Muscle of leg (tissue), 11 donors: Measurements from ENCODE around the gene EML1. TPM values are rescaled to one million over a fixed set of nuclear protein-coding genes. Genes with fewer than 3 reads are reported as not detected.
A peak's percentile ranks its signal among the peaks of the same experiment; 100 is the strongest.

Experiments used
- DNase-seq: peaks from one replicate; pipeline ENCODE4 v3.0.0; 2013
- H3K27ac ChIP-seq: one replicate; pipeline ENCODE4 v1.5.1; 2013; ENCODE audit warnings: mild to moderate bottlenecking, low read length, control low read depth
- H3K27me3 ChIP-seq: one replicate; pipeline ENCODE4 v1.6.1; 2013; ENCODE audit warnings: low read length; ENCODE audit not compliant: control insufficient read depth, insufficient read depth
- H3K36me3 ChIP-seq: one replicate; pipeline ENCODE4 v1.6.1; 2013; ENCODE audit warnings: low read length; ENCODE audit not compliant: control insufficient read depth, insufficient read depth
- H3K4me1 ChIP-seq: one replicate; pipeline ENCODE4 v1.6.1; 2013; ENCODE audit warnings: low read length; ENCODE audit not compliant: control insufficient read depth, insufficient read depth
- H3K4me3 ChIP-seq: one replicate; pipeline ENCODE4 v1.5.1; 2013; ENCODE audit warnings: low read length, control low read depth
- H3K9me3 ChIP-seq: replicated peaks from 2 replicates; pipeline ENCODE4 v1.6.1; 2013; ENCODE audit warnings: low read depth, low read length; ENCODE audit not compliant: control insufficient read depth
- WGBS: methylation state at CpG from one replicate; pipeline ENCODE4 v1.1.5; 2013; ENCODE audit warnings: missing lambda C conversion rate; ENCODE audit not compliant: insufficient coverage; 5-methylcytosine and 5-hydroxymethylcytosine counted together
- polyA plus RNA-seq, 8 donors: library from polyadenylated mRNA; unstranded; fragments of 120-200 nt; gene quantifications; one replicate each; pipeline versions ENCODE4 v1.2.1 to v1.2.3, GENCODE V29; 2013; ENCODE audit warnings: inconsistent platforms in 1 of 8, low replicate concordance in 1 of 8; ENCODE audit not compliant: insufficient read length in 8 of 8, insufficient read depth in 1 of 8
- total RNA-seq: library from RNA; stranded (reverse); fragments of 120-200 nt; gene quantifications from one replicate; pipeline ENCODE4 v1.2.4, GENCODE V29; 2013

The EML1 gene
- total and polyA plus RNA-seq, 9 donors = 24.3 to 51.2 (median 42.2) TPM

DNA sequence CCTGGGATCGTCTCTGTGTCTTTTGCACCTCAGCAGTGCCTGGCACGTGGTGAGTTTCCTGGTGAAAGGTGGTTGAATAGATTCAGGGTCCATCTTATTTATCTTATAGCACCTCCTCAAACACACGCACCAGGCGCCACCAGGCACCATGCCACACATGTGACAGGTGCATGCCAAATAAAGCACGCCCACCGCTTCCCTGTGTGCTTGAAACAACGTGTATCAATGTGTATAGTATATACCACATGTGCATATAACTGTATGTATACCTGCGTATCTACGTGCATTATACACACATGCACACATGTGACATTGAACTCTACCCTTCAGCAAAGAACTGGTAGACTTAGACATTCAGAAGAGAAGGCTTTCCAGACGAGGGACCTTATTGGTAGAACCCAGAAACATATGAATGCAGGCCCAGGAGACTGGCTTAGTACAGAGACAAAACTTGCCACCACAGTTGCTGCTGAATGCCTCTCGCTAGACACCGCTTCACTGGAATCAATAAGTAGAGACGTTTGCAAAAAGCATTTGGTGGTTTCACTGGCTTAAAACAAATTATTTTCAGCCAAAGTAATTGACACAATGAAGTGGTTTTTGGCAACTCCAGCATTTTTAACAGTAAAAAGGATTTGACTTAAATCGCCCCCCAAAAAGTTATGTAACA, 10.0 kb downstream of the EML1 start:
- no peak overlapping the region for H3K4me3 ChIP-seq
- H3K27me3 ChIP-seq = no peaks in the 10 kb centered on the region
- WGBS = 68% methylated on average over 2 of the region's 14 CpGs
- H3K9me3 ChIP-seq = no peaks in the 10 kb centered on the region
- H3K36me3 ChIP-seq = no peaks in the 10 kb centered on the region
- H3K4me1 ChIP-seq = peaks cover 27% of the 10 kb centered on the region
- peak overlapping the region; percentile 37 for H3K27ac ChIP-seq
- no peak for DNase-seq

DNA sequence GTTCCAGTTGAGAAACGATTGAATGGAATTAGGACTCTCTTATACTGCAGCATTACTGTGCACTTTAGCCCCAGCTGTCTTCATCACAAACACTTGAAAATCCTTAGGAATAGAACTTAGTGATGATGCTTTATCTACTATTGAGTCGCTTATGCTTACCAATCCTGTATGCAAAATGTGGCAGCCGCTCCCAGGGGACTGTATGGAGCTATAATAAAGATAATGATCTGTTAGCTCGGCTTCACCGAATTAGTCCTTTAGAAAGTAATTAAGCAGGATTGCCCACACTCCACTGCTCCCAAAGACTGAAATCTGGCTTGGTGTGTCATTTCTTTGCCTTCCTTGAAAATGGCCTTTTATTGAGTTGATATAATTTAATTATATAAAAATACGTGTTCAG, 10.6 kb downstream of the EML1 start:
- Histone ChIP-seq H3K27me3 (no peaks in the 10 kb centered on the region), H3K36me3 (no peaks in the 10 kb centered on the region), H3K9me3 (no peaks in the 10 kb centered on the region), H3K4me3 (no peak overlapping the region), H3K27ac (no peak overlapping the region), H3K4me1 (peaks cover 27% of the 10 kb centered on the region)
- no CpG with 5 or more reads among the region's 6 CpGs for WGBS
- no peak for DNase-seq

DNA sequence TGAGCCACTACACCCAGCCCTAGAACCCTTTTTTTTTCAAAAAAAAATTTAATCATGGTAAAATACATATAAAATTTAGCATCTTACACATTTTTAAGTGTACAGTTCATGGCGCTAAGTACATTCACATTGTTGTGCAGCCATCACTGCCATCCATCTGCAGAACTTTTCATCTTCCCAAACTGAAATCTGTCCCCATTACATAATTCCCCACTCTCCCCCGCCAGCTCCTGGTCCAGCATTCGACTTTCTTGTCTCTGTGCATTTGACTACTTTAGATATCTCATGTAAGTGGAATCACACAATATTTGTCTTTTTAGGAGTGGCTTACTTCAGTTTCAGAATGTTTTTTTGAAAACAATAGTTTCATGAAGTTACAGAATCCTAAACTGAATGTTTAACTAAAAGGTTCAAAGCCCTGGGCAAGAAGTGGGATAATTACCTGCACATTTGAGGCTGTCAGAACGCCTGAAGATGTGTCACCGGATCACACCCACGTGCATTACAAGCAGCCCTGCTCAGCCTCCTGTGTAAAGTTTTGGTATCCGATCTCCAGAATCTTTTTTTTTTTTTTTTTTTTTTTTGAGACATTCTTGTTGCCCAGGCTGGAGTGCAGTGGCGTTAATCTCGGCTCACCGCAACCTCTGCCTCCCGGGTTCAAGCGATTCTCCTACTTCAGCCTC, 12.7 kb downstream of the EML1 start:
- Histone ChIP-seq H3K36me3 (no peaks in the 10 kb centered on the region), H3K4me1 (peaks cover 37% of the 10 kb centered on the region), H3K27me3 (no peaks in the 10 kb centered on the region), H3K9me3 (no peaks in the 10 kb centered on the region), H3K27ac (no peak overlapping the region), H3K4me3 (no peak overlapping the region)
- WGBS = 53% methylated on average over 2 of the region's 12 CpGs
- no peak for DNase-seq

DNA sequence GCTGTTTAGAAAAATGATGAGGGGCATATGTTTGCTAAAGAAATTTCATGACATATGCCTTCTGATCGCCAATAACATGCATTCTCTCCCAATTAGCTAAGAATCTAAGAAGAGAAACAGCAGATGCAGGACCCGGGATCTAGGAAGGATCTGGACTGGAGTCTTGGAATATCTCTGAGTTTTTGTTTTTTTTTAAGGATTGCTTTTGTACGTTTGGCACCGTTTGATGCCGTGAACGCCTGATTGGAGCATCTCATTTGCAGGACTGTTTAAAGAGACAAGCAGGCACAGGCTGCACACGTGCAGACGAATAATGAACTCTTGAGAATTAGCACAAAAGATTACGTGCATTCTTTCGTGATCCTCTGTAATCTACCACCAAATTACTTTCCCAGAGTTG, 13.6 kb downstream of the EML1 start:
- H3K4me1 ChIP-seq = peaks cover 37% of the 10 kb centered on the region
- no peak overlapping the region for H3K4me3 ChIP-seq
- DNase-seq = peak; percentile 79
- WGBS = 43% methylated on average over 5 of the region's 10 CpGs
- H3K36me3 ChIP-seq = no peaks in the 10 kb centered on the region
- H3K9me3 ChIP-seq = no peaks in the 10 kb centered on the region
- H3K27me3 ChIP-seq = no peaks in the 10 kb centered on the region
- no peak overlapping the region for H3K27ac ChIP-seq

DNA sequence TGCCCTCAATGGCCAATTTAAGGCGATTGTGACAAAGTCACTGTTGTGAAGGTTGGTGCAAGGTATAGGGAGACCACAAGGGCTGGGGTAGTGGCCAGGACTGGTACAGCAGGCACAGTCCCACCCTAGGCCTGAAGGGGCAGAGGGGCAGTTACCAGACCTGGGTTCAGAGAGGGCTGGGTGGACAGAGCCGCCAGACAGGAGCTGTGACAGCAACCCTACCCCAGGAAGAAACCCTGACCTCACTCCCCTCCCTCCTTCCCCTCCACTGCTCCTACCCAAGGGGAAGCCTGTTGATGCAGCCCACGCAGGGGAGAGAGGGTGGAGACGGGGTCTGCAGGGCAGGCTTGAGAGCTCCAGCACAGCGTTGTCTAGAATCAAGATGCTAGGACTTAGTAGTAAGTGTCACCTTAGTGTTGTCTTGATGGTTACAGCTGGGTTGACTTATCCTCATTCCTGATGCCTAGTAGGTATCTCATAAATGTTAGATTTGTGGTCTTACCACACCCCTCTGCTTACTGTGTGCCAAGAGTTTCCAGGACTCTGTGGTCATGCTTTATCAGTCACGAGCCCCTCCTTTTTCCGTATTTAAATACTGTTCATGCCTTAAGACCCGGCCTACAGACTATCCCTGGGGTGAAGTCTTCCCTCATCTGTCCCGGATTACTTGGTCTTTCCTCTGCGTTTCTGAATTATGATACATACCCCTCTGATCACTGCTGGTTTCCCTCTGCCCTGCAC, 14.4 kb downstream of the EML1 start:
- DNase-seq = peak; percentile 51
- 40% methylated on average over 7 of the region's 10 CpGs for WGBS
- H3K36me3 ChIP-seq = no peaks in the 10 kb centered on the region
- H3K27ac ChIP-seq = peak overlapping the region; percentile 24
- peaks cover 31% of the 10 kb centered on the region for H3K4me1 ChIP-seq
- no peaks in the 10 kb centered on the region for H3K9me3 ChIP-seq
- no peak overlapping the region for H3K4me3 ChIP-seq
- no peaks in the 10 kb centered on the region for H3K27me3 ChIP-seq

DNA sequence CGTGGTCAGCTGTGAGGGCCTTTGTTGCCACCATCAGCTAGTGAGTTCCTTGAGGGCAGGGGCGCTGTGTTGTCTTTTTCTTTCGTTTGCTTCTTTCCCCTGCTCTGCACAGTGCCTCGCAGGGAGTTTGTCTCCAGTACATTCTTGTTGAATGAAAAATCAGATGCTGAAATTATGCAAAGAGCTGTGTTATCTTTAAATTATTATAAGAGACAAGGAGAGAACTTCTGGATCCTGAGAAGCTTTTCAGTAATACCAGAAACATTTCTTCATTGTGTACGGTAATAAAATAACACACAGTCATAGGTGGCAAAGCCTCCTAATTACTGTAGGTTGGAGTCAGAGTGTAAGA, 14.9 kb downstream of the EML1 start:
- no peak for DNase-seq
- Histone ChIP-seq H3K4me3 (no peak overlapping the region), H3K27ac (peak overlapping the region; percentile 24), H3K4me1 (peaks cover 26% of the 10 kb centered on the region), H3K27me3 (no peaks in the 10 kb centered on the region), H3K9me3 (no peaks in the 10 kb centered on the region), H3K36me3 (no peaks in the 10 kb centered on the region)
- WGBS = 48% methylated on average over 2 of the region's 5 CpGs

DNA sequence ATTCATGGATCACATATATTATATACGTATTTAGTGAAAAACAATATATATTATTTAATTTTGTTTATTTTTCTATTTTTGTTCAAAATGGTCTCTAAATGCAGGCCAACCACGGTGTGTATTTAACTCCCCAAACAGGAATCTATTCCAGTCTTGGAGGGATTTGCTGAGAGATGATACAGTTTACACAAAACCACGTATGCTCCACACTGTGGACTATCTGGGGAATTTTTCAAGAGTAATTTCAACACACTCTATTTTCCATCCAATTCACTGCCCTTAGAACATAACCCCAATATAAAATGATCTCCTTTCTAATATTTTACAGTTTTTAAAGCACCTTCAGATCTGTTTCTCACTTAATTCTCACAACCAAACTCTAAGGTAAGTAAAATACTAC, 15.3 kb downstream of the EML1 start:
- H3K27me3 ChIP-seq = no peaks in the 10 kb centered on the region
- H3K4me1 ChIP-seq = peaks cover 26% of the 10 kb centered on the region
- WGBS = no CpG with 5 or more reads among the region's 3 CpGs
- no peak overlapping the region for H3K4me3 ChIP-seq
- no peak overlapping the region for H3K27ac ChIP-seq
- DNase-seq = peak; percentile 38
- no peaks in the 10 kb centered on the region for H3K9me3 ChIP-seq
- no peaks in the 10 kb centered on the region for H3K36me3 ChIP-seq

DNA sequence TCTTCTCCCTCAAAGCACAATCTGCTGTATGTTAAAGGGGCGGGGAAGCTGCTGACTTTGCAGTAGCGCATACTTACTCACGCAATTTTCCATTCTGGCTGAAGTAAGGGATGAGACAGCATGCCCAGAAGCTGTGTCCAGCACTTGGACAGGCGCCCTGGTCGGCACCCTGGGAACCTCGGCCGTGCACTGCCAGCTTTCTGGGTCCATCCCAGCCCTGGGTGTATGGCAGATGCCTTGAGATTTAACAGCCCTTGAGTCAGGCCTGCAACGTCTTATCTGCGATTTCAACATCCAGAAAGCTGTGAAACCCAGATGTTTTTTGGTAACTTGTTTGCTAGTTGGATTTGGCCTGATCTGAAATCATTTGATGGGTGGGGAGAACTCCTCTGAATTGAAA, 16.1 kb downstream of the EML1 start:
- Histone ChIP-seq H3K36me3 (no peaks in the 10 kb centered on the region), H3K27me3 (no peaks in the 10 kb centered on the region), H3K9me3 (no peaks in the 10 kb centered on the region), H3K4me3 (no peak overlapping the region), H3K27ac (peak overlapping the region; percentile 57), H3K4me1 (peaks cover 23% of the 10 kb centered on the region)
- DNase-seq = peak; percentile 87
- 29% methylated on average over 8 of the region's 9 CpGs for WGBS

DNA sequence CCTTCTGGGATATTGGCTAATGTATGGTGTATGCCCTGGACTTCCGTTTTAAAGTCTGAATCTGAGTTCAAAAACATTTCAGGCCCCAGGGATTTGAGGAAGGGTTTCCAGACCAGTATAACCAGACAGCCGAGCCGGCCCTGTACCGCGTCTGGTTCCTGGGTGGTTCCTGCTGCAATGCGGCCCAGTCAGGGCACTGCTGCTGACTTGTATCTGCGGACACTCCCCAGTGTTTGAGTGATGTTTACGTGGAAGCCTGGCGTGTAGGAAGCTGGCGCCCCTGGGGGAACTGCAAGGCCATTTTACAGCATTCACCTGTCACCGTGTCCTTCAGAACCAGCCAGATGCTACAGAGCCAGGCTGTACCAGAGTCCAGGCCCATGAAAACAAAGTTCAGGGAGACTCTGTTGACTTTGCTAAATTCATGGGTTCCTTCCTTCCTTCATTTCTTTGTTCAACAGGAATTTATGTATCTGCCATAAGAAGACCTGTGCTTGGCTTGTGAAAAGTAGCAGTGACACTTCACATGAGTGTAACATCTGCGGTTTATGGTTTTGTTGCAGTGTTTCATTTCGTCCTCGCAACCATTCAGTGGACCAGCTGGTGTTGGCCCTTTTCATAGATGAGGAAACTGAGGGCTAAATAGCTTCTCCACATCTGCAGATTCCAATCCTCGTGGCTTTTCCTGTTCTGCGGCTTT, 16.8 kb downstream of the EML1 start:
- no peaks in the 10 kb centered on the region for H3K9me3 ChIP-seq
- H3K27ac ChIP-seq = peak overlapping the region; percentile 57
- H3K36me3 ChIP-seq = no peaks in the 10 kb centered on the region
- H3K4me3 ChIP-seq = no peak overlapping the region
- H3K27me3 ChIP-seq = no peaks in the 10 kb centered on the region
- no peak for DNase-seq
- H3K4me1 ChIP-seq = peaks cover 25% of the 10 kb centered on the region
- WGBS = 75% methylated on average over 13 of the region's 16 CpGs

DNA sequence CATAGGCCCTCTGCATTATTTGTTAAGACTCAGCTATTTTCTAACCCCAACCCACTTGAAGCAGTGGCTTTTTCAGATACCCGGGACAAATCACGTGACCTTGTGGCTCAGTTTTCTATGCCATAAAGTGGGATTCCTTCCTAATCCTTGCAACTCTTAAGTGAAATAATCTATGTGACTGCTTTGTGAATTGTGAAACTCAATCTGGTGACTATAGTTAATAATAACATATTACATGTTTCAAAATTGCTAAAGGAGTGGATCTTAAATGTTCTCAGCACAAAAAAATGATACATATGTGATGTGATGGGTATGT, 17.3 kb downstream of the EML1 start:
- Histone ChIP-seq H3K27ac (peak overlapping the region; percentile 22), H3K27me3 (no peaks in the 10 kb centered on the region), H3K9me3 (no peaks in the 10 kb centered on the region), H3K36me3 (no peaks in the 10 kb centered on the region), H3K4me3 (no peak overlapping the region), H3K4me1 (peaks cover 25% of the 10 kb centered on the region)
- no peak for DNase-seq
- no CpG with 5 or more reads among the region's 2 CpGs for WGBS
